HG03558 (cell line): ENCODE measurements around the gene SNHG17.
"Not testable (repeated sequence)": the region's sequence is repeated elsewhere in the genome, so short reads cannot be mapped to it uniquely, and the experiment has no call there.

Experiments used
- ATAC-seq: cut with Tn5 transposase; IDR thresholded peaks from one replicate; pipeline ENCODE4 v1.9.1; 2021; ENCODE audit warnings: moderate number of reproducible peaks; ENCODE audit not compliant: unreplicated experiment; ENCODE audit errors: extremely low read depth

Gene SNHG17

DNA sequence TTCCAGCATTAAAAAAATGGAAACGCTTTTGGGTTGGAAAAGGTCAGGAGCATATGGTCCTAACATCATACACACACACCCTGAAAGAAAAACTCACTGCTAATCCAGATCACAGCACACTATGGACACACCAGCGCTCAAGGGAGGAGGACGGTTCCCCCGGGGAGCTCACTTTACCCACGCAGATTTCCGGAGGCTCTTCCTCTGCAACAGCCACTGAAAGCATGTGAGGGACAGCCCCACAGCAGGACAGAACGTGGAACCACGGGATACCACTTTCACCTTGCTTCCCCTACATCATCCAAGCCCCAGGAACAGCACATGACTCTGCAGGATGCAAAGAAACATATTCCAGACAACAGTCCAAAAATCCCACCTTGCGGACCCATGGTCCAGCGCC lies 13.2 kb downstream of the SNHG17 start:
- ATAC-seq = no peak

DNA sequence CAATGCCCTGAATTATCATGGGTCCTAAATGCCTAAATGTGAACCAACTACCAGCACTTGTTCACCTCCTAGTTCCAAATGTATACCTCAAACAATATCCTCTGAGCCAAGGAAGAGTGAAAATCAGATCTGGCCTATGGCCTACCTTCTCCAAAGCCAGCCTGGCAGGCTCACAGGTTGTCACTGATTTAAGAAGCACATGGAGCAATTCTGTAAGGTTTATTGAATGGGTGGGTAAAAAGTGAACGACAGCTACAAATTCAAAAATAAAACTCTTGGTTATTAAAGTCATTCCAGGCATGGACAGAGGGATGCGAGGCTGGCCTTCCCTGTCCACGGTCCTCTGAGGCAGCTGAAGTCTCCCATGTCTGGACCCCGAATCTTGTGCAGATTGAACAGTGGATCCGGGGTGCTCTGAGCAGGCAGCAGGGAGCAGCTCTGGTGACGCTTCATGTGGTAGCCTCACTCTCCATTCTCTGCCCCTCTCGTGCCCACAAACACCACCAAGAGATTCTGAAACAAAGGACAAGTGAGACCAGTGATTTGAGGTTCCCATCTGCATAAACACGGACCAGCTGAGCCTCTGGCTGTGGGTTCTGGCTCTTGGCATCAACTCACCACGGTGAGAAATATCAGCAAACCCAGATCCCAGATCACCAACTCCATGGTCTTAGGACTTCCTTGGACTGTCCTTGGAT lies 14.6 kb downstream of the SNHG17 start:
- no peak for ATAC-seq

GRCh38 chr20:38418509-38419204 lies 16.5 kb downstream of the SNHG17 start:
- ATAC-seq = no peak

GRCh38 chr20:38414769-38415450 lies 20.2 kb downstream of the SNHG17 start:
- ATAC-seq = no peak

DNA sequence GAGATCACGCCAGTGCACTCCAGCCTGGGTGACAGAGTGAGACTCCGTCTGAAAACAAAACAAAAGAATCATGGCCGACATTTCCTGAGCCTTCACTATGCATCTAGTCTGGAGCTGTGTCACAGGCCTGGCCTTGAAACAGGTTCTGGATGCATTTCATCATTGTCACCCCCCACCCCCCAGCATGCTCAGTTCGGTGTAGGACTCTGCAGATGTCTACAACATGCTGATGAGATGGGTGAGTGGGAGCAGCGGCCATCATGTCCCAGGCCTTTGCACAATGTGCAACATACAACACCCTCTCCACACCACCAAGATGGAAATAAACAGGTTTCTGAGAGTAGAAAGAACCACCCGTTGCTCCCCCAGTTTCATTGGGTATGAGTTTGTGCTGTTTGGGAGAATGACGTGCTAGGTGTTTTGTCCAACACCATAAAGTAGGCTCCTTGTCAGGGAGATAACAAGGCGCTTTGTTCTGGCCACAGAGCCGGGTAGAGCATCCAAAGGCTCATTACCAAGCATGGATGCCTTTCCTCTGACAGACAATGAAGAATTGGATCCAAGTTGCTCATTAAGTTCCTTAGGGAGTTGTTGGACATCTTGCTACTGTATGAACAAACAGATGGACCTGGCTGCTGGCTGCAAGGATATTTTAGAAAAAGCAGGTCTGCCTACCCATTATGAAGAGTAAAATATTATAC lies 22.1 kb downstream of the SNHG17 start:
- no peak for ATAC-seq

DNA sequence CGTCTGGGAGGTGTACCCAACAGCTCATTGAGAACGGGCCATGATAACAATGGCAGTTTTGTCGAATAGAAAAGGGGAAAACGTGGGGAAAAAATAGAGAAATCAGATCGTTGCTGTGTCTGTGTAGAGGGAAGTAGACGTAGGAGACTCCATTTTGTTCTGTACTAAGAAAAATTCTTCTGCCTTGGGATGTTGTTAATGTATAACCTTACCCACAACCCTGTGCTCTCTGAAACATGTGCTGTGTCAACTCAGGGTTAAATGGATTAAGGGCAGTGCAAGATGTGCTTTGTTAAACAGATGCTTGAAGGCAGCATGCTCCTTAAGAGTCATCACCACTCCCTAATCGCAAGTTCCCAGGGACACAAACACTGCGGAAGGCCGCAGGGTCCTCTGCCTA lies 27.3 kb downstream of the SNHG17 start:
- ATAC-seq = not testable (repeated sequence)

- no peak for ATAC-seq
These were observed 27.8 kb downstream of the SNHG17 start for GRCh38 chr20:38407321-38407720.

DNA sequence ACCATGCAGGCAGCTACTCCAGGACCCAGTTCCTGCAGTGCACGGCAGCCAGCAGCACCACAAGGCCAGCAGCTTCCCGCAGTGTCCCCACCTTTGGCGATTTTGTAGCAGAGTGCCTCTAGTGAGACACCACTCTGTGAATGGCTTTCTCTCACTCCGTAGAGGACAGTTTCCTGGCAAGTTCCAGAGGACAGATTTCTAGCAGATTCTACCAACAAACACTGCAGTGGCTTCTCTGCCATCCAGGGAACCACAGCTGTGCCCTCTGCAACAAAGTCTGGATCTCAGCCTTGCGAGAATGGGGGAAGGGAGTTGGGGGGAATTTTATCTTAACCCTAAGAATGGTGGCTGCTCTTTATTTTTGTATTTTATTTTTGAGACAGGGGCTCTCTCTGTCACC lies 28.7 kb downstream of the SNHG17 start:
- ATAC-seq = no peak

DNA sequence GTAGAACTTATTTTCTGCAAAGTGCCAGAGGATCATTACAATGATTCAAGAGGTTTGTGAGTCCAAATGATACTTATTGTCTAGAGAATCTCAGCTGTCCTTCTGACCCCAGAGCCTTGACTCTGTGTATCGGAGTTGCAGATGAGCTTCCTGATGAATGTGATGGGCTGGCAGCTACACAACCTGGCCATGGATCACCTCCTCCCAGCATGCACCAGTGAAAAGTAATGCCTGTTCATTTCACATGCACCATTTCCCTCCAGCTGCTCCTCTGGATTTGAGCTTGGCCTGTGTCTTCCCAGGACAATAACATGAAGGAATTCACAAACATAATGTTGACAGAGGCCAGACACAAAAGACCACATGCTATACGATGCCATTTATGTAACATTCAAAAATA lies 30.0 kb downstream of the SNHG17 start:
- ATAC-seq = no peak

GRCh38 chr20:38404016-38404415 lies 31.1 kb downstream of the SNHG17 start:
- no peak for ATAC-seq

- no peak for ATAC-seq
These were observed 32.3 kb downstream of the SNHG17 start for GRCh38 chr20:38402816-38403215.

DNA sequence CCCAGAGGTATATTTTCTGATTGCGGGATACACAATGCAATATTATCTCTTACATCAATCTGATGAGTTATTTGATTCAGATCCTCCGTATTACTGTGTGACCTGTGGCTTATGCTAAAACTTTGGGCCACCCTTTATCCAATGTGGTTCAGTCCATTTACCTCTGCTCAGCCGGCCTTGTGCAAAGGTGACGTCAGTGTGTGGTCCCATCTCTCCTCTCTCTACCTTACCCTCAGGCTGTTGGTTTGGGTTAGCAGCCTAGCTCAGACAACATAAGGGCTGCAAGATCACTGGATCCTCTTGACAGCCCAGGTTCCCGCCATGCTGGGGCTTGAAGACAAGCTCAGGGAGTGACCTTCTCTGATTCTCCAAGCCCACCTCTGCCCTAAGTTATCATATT lies 33.0 kb downstream of the SNHG17 start:
- no peak for ATAC-seq

DNA sequence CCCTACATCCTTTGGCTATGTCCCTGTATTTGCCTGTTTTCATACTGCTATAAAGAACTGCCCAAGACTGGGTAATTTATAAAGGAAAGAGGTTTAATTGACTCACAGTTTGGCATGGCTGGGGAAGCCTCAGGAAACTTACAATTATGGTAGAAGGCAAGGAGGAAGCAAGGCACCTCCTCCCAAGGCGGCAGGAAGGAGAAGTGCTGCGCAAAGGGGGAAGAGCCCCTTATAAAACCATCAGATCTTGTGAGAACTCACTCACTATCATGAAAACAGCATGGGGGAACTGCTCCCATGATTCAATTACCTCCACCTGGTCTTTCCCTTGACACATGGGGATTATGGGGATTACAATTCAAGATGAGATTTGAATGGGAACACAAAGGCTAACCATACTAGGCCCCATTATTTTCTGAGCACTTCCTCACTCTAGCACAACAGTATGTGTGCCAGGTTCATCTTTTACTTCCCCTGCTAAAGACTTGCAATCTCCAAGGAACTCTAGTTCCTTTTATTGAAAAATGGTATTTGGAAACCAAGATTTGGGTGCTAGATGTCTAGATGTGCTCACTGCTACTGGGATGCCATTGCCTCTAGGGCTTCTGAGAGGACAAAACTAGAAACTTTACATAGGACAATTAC lies 39.3 kb downstream of the SNHG17 start:
- not testable (repeated sequence) for ATAC-seq

DNA sequence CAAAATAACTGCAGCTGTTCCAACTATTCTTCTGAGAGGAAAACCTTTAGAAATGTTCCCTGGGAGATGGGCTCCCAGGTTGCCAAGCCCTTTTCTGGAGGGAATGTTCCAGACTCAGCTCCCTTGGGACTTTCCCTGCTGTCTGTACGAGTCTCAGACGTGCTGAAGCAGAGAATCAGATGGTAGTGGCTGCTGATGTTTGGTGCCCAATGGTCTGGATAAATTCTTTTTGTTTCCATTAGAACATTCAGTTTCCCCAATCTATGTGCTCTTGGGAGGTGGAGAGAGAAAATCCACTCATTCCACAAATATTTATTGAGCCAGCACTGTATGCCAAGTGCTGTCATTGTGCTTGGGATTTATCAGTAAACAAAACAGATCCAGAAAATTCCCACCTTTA lies 40.0 kb downstream of the SNHG17 start:
- ATAC-seq = no peak

DNA sequence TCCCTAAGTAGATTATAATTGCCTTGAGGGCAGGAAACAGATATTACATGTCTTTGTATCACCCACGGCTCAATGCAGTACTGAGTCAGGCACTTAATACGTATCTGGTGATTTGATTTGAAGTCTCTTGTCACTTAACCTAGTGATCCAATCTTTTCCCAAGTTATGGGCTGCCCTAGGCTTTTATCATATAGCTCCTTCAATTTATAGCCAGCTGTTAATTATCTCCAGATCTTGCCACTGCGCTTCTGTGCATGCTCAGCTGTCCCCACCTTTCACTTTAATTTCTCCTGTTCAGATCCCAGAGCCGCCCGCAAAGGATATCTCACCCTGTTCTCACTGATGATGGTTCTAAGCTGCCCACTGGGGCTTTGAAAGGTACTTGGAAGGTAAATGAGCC lies 41.9 kb downstream of the SNHG17 start:
- ATAC-seq = no peak

DNA sequence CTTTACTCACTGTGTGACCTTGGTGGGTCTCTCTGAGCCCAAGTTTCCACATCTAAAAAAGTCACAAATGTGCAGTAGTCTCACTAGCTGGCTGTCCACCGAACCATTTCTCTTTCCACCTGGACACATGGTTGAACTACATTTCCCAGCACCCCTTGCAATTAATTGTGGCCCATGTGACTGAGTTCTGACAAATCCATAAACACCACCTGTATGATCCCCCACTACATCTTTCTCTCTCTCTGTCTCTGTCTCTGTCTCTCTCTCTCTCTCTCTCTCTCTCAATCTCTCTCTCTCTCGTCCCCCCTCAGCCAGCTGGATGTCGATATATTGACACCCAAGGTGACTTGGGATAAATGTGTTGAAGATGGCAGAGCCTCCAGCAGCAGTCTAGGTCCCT lies 42.8 kb downstream of the SNHG17 start:
- no peak for ATAC-seq

- ATAC-seq = no peak
These were observed 47.2 kb downstream of the SNHG17 start for GRCh38 chr20:38387953-38388352.

DNA sequence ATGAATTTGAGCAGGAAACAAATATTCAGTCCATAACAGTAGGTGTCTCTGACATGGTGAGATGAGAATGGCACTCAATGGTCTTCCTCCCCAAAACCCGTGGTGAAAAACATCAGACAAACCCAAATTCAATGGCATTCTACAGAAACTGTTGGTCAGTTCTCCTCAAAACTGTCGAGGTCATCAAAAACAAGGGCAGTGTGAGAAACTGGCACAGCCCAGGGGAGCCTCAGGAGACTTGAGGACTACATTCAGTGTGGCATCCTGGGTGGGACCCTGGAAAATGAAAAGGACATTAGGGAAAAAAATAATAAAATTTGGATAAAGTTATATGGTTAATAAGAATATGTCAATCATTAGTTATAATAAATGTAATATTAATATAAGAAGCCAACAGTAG lies 48.3 kb downstream of the SNHG17 start:
- no peak for ATAC-seq

DNA sequence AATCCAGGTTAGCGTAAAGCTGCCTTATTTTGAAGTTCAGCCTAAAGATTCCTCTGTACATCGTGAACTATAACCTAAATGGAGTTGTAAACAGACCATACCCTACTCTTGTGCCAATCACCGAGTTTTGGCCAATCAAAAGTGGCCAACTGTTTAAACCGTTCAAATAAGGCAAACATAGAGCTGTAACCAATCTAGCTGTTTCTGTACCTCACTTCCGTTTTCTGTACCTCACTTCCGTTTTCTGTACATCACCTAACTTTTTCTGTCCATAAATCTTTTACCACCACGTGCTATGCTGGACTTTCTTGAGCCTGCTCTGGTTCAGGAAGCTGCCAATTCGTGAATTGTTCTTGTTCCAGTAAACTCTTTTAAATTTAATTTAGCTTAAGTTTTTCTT lies 49.1 kb downstream of the SNHG17 start:
- ATAC-seq = no peak

GRCh38 chr20:38383147-38383546 lies 52.0 kb downstream of the SNHG17 start:
- ATAC-seq = no peak
